Heart right ventricle (tissue), 16 donors: ENCODE results near the gene GNGT1. TPM values are rescaled to one million over a fixed set of nuclear protein-coding genes. Genes with fewer than 3 reads are reported as not detected.

ENCODE experiments used
- ATAC-seq, 8 donors: fragments of 200-7000 bp; cut with Tn5 transposase; one replicate each; pipeline ENCODE4 v1.9.1; 2020; ENCODE audit warnings: mild to moderate bottlenecking in 8 of 8, moderate library complexity in 8 of 8, moderate number of reproducible peaks in 1 of 8
- DNase-seq, 2 donors: peaks; one replicate each; pipeline ENCODE4 v3.0.0-alpha.2; 2020
- H3K27ac ChIP-seq, 10 donors: fragments of 200-600 bp; sonication (generic) in 2 of 10; one replicate each; pipeline versions ENCODE4 v1.5.0 to v1.8.0; 2020 to 2022; ENCODE audit warnings: mild to moderate bottlenecking in 3 of 10
- H3K27me3 ChIP-seq, 7 donors: fragments of 200-600 bp; one replicate each; pipeline ENCODE4 v1.8.0; 2021 to 2022; ENCODE audit warnings: mild to moderate bottlenecking in 2 of 7
- H3K36me3 ChIP-seq, 9 donors: fragments of 200-600 bp; sonication (generic) in 1 of 9; one replicate each; pipeline versions ENCODE4 v1.5.0 to v1.8.0; 2020 to 2022; ENCODE audit warnings: mild to moderate bottlenecking in 2 of 9
- H3K4me1 ChIP-seq, 9 donors: fragments of 200-600 bp; sonication (generic) in 1 of 9; one replicate each; pipeline versions ENCODE4 v1.5.0 to v1.8.0; 2020 to 2022; ENCODE audit warnings: mild to moderate bottlenecking in 4 of 9
- H3K4me3 ChIP-seq, 10 donors: fragments of 200-600 bp; sonication (generic) in 2 of 10; one replicate each; pipeline versions ENCODE4 v1.5.0 to v1.8.0; 2020 to 2022; ENCODE audit warnings: mild to moderate bottlenecking in 7 of 10, moderate library complexity in 2 of 10
- H3K9me3 ChIP-seq, 11 donors: fragments of 200-600 bp in 10 of 11; sonication (generic) in 2 of 11; one replicate each; pipeline versions ENCODE4 v1.5.0 to v1.8.0; 2013 to 2022; ENCODE audit warnings: mild to moderate bottlenecking in 2 of 11, control low read depth in 1 of 11, moderate library complexity in 1 of 11
- CTCF ChIP-seq, 9 donors: fragments of 200-600 bp; sonication (generic) in 2 of 9; IDR thresholded peaks; one replicate each; pipeline versions ENCODE4 v1.5.0 to v1.8.0; 2021 to 2022; ENCODE audit warnings: antibody characterized with exemption in 9 of 9, mild to moderate bottlenecking in 5 of 9, moderate library complexity in 1 of 9
- WGBS, 2 donors: extraction: QIAGEN DNeasy Blood & Tissue Kit; methylation state at CpG; one replicate each; pipeline ENCODE4 v1.1.7; 2013; ENCODE audit warnings: inconsistent platforms in 1 of 2; 5-methylcytosine and 5-hydroxymethylcytosine counted together
- intact Hi-C, 10 donors: fragments of 100-400 bp; cut with DNase I; formaldehyde crosslinking; loops; one replicate each; pipeline versions ENCODE4 v1.11.1 to v1.14.2; 2022
- polyA plus RNA-seq, 2 donors: library from polyadenylated mRNA; stranded (reverse); fragments of 200-250 nt; gene quantifications; one replicate each; pipeline ENCODE4 v1.2.3, GENCODE V29; 2013
- total RNA-seq, 10 donors: library from RNA; stranded (reverse); fragmentation: NEBNext Ultra II Directional in 3 of 10; extraction: Animal tissue kit (Norgen Biotek cat#: 25700) in 3 of 10; gene quantifications; one replicate each; pipeline versions ENCODE4 v1.2.1 to v1.2.4, GENCODE V29; 2021 to 2023
- donor health status: Arrhythmogenic right ventricular cardiomyopathy.
- donor health status: ischemic (EF 13 %, LVEDD 7.1; RV severe dilation, severe dysfunction).
- donor health status: healthy with polysubstance abuse.
- donor health status: DM: no; HTN: yes; CAD: no.
- donor health status: DM: no; HTN: no; CAD: no.
- donor health status: ischemic (EF 25% LVEDD 6.9; RV normal size, moderate dysfunction).
- donor health status: ischemic (EF 25% LVEDD 5.7; RV mildly dilated, moderate dysfunction).
- donor health status: healthy.
- donor health status: DM: yes; HTN: yes; CAD: no.
- donor health status: Ischemic cardiomyopathy.
- donor health status: ischemic (EF 35%, LVEDD 5.7; RV mildly dilated, moderate dysfunction).
- donor health status: nonischemic (EF 11% LVEDD 7.7; RV severe dilation, severe dysfunction).
- donor health status: DM: yes; HTN: yes; CAD: no.
- donor health status: PGD.
- donor health status: ischemic (EF 29% LVEDD 5.4; RV normal size, mild dysfunction).
- donor health status: nonischemic (EF 23%, LVEDD 6.1; RV moderate dilation, normal function).

Gene GNGT1
- total and polyA plus RNA-seq, 12 donors: not detected

GRCh38 chr7:93931655-93932054, 25.3 kb downstream of the GNGT1 start:
- H3K9me3 ChIP-seq: no peaks in the 10 kb centered on the region
- 74 to 79% methylated on average over 3 of the region's 3 CpGs for WGBS, 2 donors
- H3K27ac ChIP-seq: no peak overlapping the region
- H3K4me3 ChIP-seq: no peak overlapping the region
- TF ChIP-seq CTCF (IDR thresholded peaks at IDR 0.05): no peak
- peaks cover 0 to 32% (median 13%) of the 10 kb centered on the region in 9 donors for H3K4me1 ChIP-seq
- no peak for DNase-seq
- peaks cover 0 to 8% (median 2%) of the 10 kb centered on the region in 9 donors for H3K36me3 ChIP-seq
- no peak for ATAC-seq
- intact Hi-C loops: no loop called here
- H3K27me3 ChIP-seq: no peaks in the 10 kb centered on the region

GRCh38 chr7:93933156-93933555, 26.8 kb downstream of the GNGT1 start:
- ATAC-seq (no peak), DNase-seq (no peak)
- H3K4me1 ChIP-seq: peaks cover 0 to 17% (median 0%) of the 10 kb centered on the region in 9 donors
- H3K36me3 ChIP-seq: no peaks in the 10 kb centered on the region
- intact Hi-C loops: no loop called here
- H3K9me3 ChIP-seq: no peaks in the 10 kb centered on the region
- 95 to 97% methylated on average over 3 of the region's 3 CpGs for WGBS, 2 donors
- H3K27ac ChIP-seq: no peak overlapping the region
- TF ChIP-seq CTCF (IDR thresholded peaks at IDR 0.05): no peak
- H3K4me3 ChIP-seq: no peak overlapping the region
- no peaks in the 10 kb centered on the region for H3K27me3 ChIP-seq

- H3K4me3 ChIP-seq: no peak overlapping the region
- no peak for ATAC-seq
- H3K9me3 ChIP-seq: no peaks in the 10 kb centered on the region
- 76 to 83% methylated on average over 2 of the region's 2 CpGs for WGBS, 2 donors
- H3K27ac ChIP-seq: no peak overlapping the region
- no peaks in the 10 kb centered on the region for H3K36me3 ChIP-seq
- intact Hi-C loops: no loop called here
- peaks cover 0 to 13% (median 0%) of the 10 kb centered on the region in 9 donors for H3K4me1 ChIP-seq
- no peak for TF ChIP-seq CTCF (IDR thresholded peaks at IDR 0.05)
- no peak for DNase-seq
- H3K27me3 ChIP-seq: no peaks in the 10 kb centered on the region
Measured at GRCh38 chr7:93935102-93935501, 28.7 kb downstream of the GNGT1 start.

- no peak for DNase-seq
- Histone ChIP-seq H3K4me3 (no peak overlapping the region), H3K9me3 (no peaks in the 10 kb centered on the region), H3K27me3 (no peaks in the 10 kb centered on the region), H3K27ac (no peak overlapping the region), H3K4me1 (no peaks in the 10 kb centered on the region), H3K36me3 (no peaks in the 10 kb centered on the region)
- ATAC-seq: no peak
- intact Hi-C loops: no loop called here
- no peak for TF ChIP-seq CTCF (IDR thresholded peaks at IDR 0.05)
- WGBS, 2 donors: 97% methylated on average over 1 of the region's 1 CpG
Measured at GRCh38 chr7:93937818-93938217, 31.5 kb downstream of the GNGT1 start.

- no peaks in the 10 kb centered on the region for H3K27me3 ChIP-seq
- TF ChIP-seq CTCF (IDR thresholded peaks at IDR 0.05): no peak
- H3K4me1 ChIP-seq: peaks cover 0 to 2% (median 0%) of the 10 kb centered on the region in 9 donors
- no peaks in the 10 kb centered on the region for H3K36me3 ChIP-seq
- H3K27ac ChIP-seq: no peak overlapping the region
- ATAC-seq: no peak
- H3K9me3 ChIP-seq: no peaks in the 10 kb centered on the region
- no peak for DNase-seq
- no peak overlapping the region for H3K4me3 ChIP-seq
- intact Hi-C loops: no loop called here
Measured at GRCh38 chr7:93938293-93938692, 31.9 kb downstream of the GNGT1 start.
